Measurements from ENCODE around the gene PHF12. TPM values are rescaled to one million over a fixed set of nuclear protein-coding genes. Genes with fewer than 3 reads are reported as not detected.

The PHF12 gene
- 20.5 and 24.7 TPM in 2 replicates for total RNA-seq

GRCh38 chr17:28951428-28951990 is at the start of gene PHF12:
TSS of gene PHF12 (minus strand) at chr17:28951518. CDS start at chr17:28950960, 558 bp downstream.

DNA sequence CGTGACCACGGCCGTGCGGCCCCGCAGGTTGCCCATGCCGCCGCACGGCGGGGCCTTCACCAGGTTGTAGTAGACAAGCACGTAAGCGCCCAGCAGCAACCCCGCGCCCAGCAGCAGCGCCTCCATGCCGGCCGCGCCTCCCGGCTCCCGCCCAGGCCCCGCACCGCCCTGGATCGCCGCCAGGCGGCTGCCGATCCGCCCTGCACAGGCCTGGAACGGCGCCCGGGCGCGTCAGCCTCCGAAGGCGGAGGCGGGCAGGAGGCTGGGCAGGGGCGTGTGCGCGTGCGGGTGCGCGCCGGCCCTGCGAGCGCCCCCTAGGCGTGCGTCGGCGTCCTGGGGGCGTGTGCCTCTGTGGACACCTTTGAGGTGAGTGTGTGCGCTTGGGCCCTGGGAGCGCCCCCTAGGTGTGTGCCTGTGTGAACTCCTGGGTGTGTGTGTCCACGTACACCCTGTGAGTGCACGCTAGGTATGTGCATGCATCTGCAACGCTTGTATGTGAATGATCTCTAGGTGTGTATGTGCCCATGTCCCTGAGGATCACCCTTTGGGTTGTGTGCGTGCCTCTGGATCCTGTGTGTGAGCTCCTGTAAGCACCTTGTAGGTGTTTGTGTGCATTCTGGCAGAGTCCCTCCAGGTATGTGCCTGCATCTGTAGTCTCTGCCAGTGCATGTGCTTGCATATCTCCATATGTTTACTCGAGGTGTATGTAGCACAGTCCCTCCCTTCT is 48.3 kb downstream of the PHF12 start, which contains the start of gene DHRS13:
Gene DHRS13 (minus strand): TSS at position 261 of the 727 bp plus-strand sequence. CDS start 135 bp downstream, at position 126.

GRCh38 chr17:28896884-28897768 is 54.2 kb downstream of the PHF12 start, which contains the start of gene FLOT2:
TSS of gene FLOT2 (minus strand) at chr17:28897733. CDS start at chr17:28897574, 159 bp downstream.

Other genes starting within 250 kb of the PHF12 start
- 1.8 and 2.9 TPM in 2 replicates for gene PROCA1, start 239.6 kb downstream of the PHF12 start, total RNA-seq
- 371 and 405 TPM in 2 replicates for gene RAB34, start 233.7 kb downstream of the PHF12 start, total RNA-seq
- 615 and 663 TPM in 2 replicates for gene RPL23A, start 231.5 kb downstream of the PHF12 start, total RNA-seq
- 16.8 and 20.0 TPM in 2 replicates for gene TLCD1, start 225.3 kb downstream of the PHF12 start, total RNA-seq
- gene NEK8, start 222.7 kb downstream of the PHF12 start, total RNA-seq = 2.1 and 2.9 TPM in 2 replicates
- 38.3 and 38.7 TPM in 2 replicates for gene TRAF4, start 207.5 kb downstream of the PHF12 start, total RNA-seq
- gene FAM222B, start 108.7 kb downstream of the PHF12 start, total RNA-seq = 10.9 and 11.6 TPM in 2 replicates
- gene ERAL1, start 96.5 kb downstream of the PHF12 start, total RNA-seq = 80.0 and 94.8 TPM in 2 replicates
- gene FLOT2, start 53.8 kb downstream of the PHF12 start, total RNA-seq = 45.0 and 45.7 TPM in 2 replicates
- gene DHRS13, start 48.4 kb downstream of the PHF12 start, total RNA-seq = 2.1 and 5.0 TPM in 2 replicates
- gene SEZ6, start 54.5 kb upstream of the PHF12 start, total RNA-seq = not detected in 2 replicates
- 0.74 TPM in 1 of 2 replicates, not detected in the other for gene PIPOX, start 91.6 kb upstream of the PHF12 start, total RNA-seq
- gene MYO18A, start 228.9 kb upstream of the PHF12 start, total RNA-seq = 36.8 and 37.9 TPM in 2 replicates